VCaP (cell line): ENCODE measurements around the gene ZC3H18.

Experiments used
- H3K27ac ChIP-seq: fragments of 450-650 bp; 2 replicates; pipeline ENCODE4 v1.5.1; 2017
- TF ChIP-seq, protein P1 (sequence below): fragments of 450-650 bp; conservative IDR thresholded peaks from 2 replicates; pipeline ENCODE4 v1.5.1; 2017; ENCODE audit warnings: mild to moderate bottlenecking, moderate library complexity

The ZC3H18 gene

DNA sequence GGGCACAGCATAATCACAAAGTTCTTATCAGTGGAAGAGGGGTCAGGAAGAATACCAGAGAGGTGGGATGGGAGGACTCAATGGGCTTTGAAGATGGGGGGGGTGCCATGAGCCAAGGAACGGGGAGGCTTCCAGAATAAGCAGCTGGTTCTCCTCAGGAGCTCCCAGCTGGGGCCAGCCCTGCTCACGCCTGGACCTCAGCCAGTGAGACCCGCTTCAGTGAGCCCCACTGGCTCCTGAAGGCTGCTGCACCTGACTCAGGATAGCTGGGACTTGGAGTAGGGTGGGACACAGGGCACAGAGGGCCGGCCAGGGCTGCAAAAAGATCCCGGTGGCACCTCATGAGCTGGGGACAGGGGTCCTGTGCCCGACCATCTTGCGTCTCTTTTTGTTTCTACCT, 24.4 kb upstream of the ZC3H18 start:
- no peak overlapping the region for H3K27ac ChIP-seq
- TF ChIP-seq, protein P1, sequence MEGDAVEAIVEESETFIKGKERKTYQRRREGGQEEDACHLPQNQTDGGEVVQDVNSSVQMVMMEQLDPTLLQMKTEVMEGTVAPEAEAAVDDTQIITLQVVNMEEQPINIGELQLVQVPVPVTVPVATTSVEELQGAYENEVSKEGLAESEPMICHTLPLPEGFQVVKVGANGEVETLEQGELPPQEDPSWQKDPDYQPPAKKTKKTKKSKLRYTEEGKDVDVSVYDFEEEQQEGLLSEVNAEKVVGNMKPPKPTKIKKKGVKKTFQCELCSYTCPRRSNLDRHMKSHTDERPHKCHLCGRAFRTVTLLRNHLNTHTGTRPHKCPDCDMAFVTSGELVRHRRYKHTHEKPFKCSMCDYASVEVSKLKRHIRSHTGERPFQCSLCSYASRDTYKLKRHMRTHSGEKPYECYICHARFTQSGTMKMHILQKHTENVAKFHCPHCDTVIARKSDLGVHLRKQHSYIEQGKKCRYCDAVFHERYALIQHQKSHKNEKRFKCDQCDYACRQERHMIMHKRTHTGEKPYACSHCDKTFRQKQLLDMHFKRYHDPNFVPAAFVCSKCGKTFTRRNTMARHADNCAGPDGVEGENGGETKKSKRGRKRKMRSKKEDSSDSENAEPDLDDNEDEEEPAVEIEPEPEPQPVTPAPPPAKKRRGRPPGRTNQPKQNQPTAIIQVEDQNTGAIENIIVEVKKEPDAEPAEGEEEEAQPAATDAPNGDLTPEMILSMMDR, result no peak

- TF ChIP-seq, protein P1, result no peak
- H3K27ac ChIP-seq, result no peak overlapping the region
Measured at GRCh38 chr16:88548131-88548874, 21.9 kb upstream of the ZC3H18 start.

DNA sequence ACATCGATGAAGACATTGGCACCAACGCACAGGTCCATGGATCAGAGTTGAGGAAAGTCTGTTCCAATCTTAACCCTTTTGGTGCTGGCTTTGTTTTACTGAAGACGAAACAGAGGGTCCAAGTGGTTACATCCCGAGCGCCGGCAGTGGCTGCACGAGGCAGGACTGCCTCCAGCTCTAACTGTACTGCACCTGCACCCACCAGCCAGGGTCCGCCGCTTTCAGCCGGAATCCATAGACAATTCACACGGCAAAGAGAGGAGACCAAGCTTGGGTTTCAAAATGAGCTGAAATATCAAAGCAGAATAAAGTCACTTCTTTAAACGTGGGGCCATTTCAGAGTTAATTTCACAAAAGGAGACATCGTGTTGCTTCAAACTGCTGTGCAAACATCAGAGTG, 21.2 kb upstream of the ZC3H18 start:
- TF ChIP-seq, protein P1, result no peak
- H3K27ac ChIP-seq, result no peak overlapping the region

GRCh38 chr16:88549671-88550245, 20.4 kb upstream of the ZC3H18 start:
- H3K27ac ChIP-seq, result no peak overlapping the region
- TF ChIP-seq, protein P1, result no peak

GRCh38 chr16:88550246-88550661, 19.9 kb upstream of the ZC3H18 start:
- no peak overlapping the region for H3K27ac ChIP-seq
- TF ChIP-seq, protein P1, result no peak

DNA sequence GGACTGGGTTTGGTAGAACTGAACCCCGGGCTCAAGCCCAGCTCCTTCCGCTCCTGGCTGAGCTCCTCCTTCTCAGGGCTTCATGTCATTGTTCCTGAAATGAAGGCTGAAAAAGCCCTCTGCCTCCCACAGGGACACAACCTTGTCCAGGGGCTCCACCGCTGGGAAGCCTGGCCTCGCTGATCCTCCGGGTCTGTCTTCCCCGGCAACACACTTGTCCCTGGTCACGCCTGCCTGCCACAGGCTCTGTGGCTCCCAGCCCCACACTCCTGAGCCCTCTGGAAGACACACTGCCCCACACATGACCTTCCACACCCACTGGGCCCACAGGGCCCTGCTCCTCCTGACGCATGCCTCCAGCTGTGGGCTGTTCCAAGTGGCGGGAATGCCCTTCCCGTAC, 18.0 kb upstream of the ZC3H18 start:
- TF ChIP-seq, protein P1, result no peak

GRCh38 chr16:88552815-88553214, 17.4 kb upstream of the ZC3H18 start:
- TF ChIP-seq, protein P1, result no peak
- H3K27ac ChIP-seq, result no peak overlapping the region

More for the DNA sequence above, 18.0 kb upstream of the ZC3H18 start:
- H3K27ac ChIP-seq, result no peak overlapping the region
